Left ventricle myocardium inferior (tissue), 1 donor: Measurements from ENCODE around the gene WTAP. TPM values are rescaled to one million over a fixed set of nuclear protein-coding genes. Genes with fewer than 3 reads are reported as not detected.
"Not testable (repeated sequence)": the region's sequence is repeated elsewhere in the genome, so short reads cannot be mapped to it uniquely, and the experiment has no call there.

Source experiments
- DNase-seq: peaks from one replicate; pipeline ENCODE4 v3.0.0-alpha.2; 2020
- H3K27ac ChIP-seq: fragments of 200-600 bp; replicated peaks from 2 replicates; pipeline ENCODE4 v1.8.0; 2021
- H3K27me3 ChIP-seq: fragments of 200-600 bp; 2 replicates; pipeline ENCODE4 v1.8.0; 2021; ENCODE audit warnings: low read depth
- H3K36me3 ChIP-seq: fragments of 200-600 bp; 2 replicates; pipeline ENCODE4 v1.8.0; 2021
- H3K4me1 ChIP-seq: fragments of 200-600 bp; 2 replicates; pipeline ENCODE4 v1.8.0; 2021
- H3K4me3 ChIP-seq: fragments of 200-600 bp; 2 replicates; pipeline ENCODE4 v1.8.0; 2021; ENCODE audit warnings: mild to moderate bottlenecking, moderate library complexity
- H3K9me3 ChIP-seq: fragments of 200-600 bp; replicated peaks from 2 replicates; pipeline ENCODE4 v1.8.0; 2021
- intact Hi-C: fragments of 100-400 bp; cut with micrococcal nuclease; formaldehyde crosslinking; loops from one replicate; pipeline ENCODE4 v1.11.0; 2022
- total RNA-seq: library from RNA; stranded (reverse); fragmentation: NEBNext Ultra II Directional; extraction: Animal tissue kit (Norgen Biotek cat#: 25700); gene quantifications from one replicate; pipeline ENCODE4 v1.2.1, GENCODE V29; 2021
- TF ChIP-seq, protein P1 (sequence below): fragments of 200-600 bp; IDR thresholded peaks from 2 replicates; pipeline ENCODE4 v1.8.0; 2021; ENCODE audit warnings: antibody characterized with exemption, mild to moderate bottlenecking, borderline replicate concordance
- donor health status: DM: no; HTN: yes; CAD: no; lungs with severe emphysema.

The WTAP gene
- total RNA-seq, 1 donor from 2014 or later = 47.5 TPM

DNA sequence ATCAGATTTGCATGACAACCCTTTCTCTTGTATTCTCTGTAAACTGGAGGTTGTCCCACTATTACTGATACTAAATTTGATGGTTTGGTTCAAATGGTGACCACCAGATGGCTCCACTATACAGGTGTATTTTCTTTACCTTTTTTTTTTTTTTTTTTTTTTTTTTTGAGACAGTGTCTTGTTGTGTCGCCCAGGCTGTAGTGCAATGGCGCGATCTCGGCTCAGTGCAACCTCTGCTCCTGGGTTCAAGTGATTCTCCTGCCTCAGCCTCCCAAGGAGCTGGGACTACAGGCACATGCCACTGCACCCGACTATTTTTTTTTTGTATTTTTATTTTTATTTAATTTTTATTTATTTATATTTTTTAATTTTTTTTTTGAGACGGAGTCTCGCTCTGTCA lies 6.6 kb upstream of the WTAP start:
- Histone ChIP-seq H3K27me3 (no peaks in the 10 kb centered on the region), H3K27ac (no peak overlapping the region), H3K9me3 (no peaks in the 10 kb centered on the region), H3K36me3 (no peaks in the 10 kb centered on the region), H3K4me3 (no peak overlapping the region), H3K4me1 (peaks cover 33% of the 10 kb centered on the region)
- TF ChIP-seq, protein P1, sequence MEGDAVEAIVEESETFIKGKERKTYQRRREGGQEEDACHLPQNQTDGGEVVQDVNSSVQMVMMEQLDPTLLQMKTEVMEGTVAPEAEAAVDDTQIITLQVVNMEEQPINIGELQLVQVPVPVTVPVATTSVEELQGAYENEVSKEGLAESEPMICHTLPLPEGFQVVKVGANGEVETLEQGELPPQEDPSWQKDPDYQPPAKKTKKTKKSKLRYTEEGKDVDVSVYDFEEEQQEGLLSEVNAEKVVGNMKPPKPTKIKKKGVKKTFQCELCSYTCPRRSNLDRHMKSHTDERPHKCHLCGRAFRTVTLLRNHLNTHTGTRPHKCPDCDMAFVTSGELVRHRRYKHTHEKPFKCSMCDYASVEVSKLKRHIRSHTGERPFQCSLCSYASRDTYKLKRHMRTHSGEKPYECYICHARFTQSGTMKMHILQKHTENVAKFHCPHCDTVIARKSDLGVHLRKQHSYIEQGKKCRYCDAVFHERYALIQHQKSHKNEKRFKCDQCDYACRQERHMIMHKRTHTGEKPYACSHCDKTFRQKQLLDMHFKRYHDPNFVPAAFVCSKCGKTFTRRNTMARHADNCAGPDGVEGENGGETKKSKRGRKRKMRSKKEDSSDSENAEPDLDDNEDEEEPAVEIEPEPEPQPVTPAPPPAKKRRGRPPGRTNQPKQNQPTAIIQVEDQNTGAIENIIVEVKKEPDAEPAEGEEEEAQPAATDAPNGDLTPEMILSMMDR = peak; percentile 56
- intact Hi-C loops = no loop called here
- no peak for DNase-seq

DNA sequence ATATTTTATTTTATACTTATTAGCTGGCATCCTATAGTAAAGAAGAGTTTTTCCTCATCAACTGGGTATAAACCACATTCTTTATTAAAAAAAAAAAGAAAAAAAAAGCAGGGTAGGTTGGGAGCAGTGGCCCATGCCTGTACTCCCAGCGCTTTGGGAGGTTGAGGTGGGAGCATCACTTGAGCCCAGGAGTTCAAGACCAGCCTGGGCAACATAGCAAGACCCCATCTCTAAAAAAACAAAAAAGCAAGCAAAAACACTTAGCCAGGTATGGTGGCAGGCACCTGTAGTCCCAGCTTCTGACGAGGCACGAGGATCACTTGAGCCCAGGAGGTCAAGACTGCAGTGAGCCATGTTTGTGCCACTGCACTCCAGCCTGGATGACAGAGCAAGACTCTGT lies 5.3 kb upstream of the WTAP start:
- peaks cover 33% of the 10 kb centered on the region for H3K4me1 ChIP-seq
- DNase-seq, H3K27ac ChIP-seq, H3K27me3 ChIP-seq, H3K9me3 ChIP-seq, H3K4me3 ChIP-seq, H3K36me3 ChIP-seq, intact Hi-C loops: not testable (repeated sequence)

DNA sequence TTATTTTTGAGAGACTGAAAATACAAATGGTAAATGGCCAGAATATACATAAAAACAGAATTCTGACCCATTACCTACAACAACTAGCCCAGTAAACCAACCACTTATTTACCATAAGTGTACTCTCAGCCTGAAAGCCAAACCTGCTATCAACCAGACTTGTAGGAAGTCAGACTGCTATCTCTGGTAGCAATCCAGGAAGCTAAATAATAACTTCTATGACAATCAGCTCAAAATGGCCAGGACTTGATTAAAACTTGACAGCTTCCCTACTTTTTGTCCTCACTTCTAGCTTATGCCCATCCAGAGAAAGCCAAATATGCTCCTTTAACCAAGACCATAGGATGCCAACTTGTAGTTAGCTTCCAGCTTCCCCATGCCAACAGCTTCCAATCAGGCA lies 4.7 kb upstream of the WTAP start:
- TF ChIP-seq, protein P1 = no peak
- Histone ChIP-seq H3K27me3 (no peaks in the 10 kb centered on the region), H3K9me3 (no peaks in the 10 kb centered on the region), H3K27ac (no peak overlapping the region), H3K4me3 (no peak overlapping the region), H3K36me3 (no peaks in the 10 kb centered on the region), H3K4me1 (peaks cover 31% of the 10 kb centered on the region)
- intact Hi-C loops = no loop called here
- DNase-seq = no peak

DNA sequence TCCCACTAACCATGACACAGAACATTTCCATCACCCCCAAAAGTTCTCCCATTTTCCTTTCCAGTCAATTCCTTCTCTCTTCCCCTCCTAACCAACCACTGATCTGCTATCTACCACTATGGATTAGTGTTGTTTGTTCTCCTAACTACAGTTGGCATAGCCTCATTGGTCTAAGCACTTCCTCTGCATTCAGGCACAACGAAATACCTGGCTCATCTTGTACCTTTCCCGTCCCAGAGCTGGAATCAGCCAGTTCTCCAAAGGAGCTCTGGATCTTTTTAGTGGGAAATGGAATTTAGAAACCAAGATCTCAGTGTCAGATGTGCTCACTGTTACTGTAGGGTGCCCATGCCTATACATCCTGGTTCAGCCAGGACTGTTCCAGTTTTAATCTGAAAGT lies 4.0 kb upstream of the WTAP start:
- Histone ChIP-seq H3K9me3 (no peaks in the 10 kb centered on the region), H3K4me1 (peaks cover 33% of the 10 kb centered on the region), H3K27me3 (no peaks in the 10 kb centered on the region), H3K36me3 (no peaks in the 10 kb centered on the region), H3K4me3 (no peak overlapping the region), H3K27ac (no peak overlapping the region)
- intact Hi-C loops = no loop called here
- DNase-seq = no peak
- TF ChIP-seq, protein P1 = no peak

DNA sequence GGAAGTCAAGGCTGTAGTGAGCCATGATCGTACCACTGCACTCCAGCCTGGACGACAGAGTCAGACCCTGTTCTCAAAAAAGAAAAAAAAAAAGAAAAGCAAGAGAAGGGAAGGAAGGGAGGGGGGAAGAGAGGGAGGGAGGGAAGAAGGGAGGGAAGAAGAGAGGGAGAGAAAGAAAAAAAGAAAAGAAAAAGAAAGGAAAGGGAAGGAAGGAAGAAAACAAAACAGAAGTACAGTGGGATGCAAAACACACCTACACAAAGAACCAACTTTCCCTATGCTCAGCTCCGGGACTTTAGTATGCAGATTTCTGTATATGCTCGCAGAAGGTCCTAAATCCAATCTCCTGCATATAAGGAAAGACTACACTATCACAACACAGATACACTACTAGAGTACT lies 2.5 kb upstream of the WTAP start:
- no peak for DNase-seq
- Histone ChIP-seq H3K9me3 (no peaks in the 10 kb centered on the region), H3K27ac (no peak overlapping the region), H3K36me3 (no peaks in the 10 kb centered on the region), H3K4me1 (peaks cover 48% of the 10 kb centered on the region), H3K4me3 (no peak overlapping the region), H3K27me3 (no peaks in the 10 kb centered on the region)
- TF ChIP-seq, protein P1 = no peak
- intact Hi-C loops = loop anchor here (5.0 kb wide), 1 partner anchor 32 kb away; the partner anchor contains the start of gene SOD2

DNA sequence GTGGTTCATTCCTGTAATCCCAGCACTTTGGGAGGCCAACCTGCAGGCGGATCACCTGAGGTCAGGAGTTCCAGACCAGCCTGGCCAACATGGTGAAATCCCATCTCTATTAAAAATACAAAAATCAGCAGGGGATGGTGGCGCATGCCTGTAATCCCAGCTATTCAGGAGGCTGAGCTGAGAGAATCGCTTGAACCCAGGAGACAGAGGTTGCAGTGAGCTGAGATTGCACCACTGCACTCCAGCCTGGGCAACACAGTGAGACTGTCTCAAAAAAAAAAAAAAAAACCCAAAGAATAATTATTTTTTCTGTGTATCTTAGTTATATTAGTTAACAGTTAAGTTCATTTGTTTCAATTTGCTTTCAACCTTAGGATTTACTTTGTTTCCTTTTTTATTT lies 2.1 kb upstream of the WTAP start:
- H3K36me3 ChIP-seq, H3K27ac ChIP-seq, DNase-seq, H3K9me3 ChIP-seq, H3K4me3 ChIP-seq, H3K27me3 ChIP-seq: not testable (repeated sequence)
- H3K4me1 ChIP-seq = peaks cover 52% of the 10 kb centered on the region
- intact Hi-C loops = loop anchor here (5.0 kb wide), 1 partner anchor 33 kb away; the partner anchor contains the start of gene SOD2
